Activated CD8-positive, alpha-beta T cell treated with anti-CD3 and anti-CD28 coated beads for 36 hours (primary cell): ENCODE results near the gene UGT1A8. TPM values are rescaled to one million over a fixed set of nuclear protein-coding genes. Genes with fewer than 3 reads are reported as not detected.
"Not testable (repeated sequence)": the region's sequence is repeated elsewhere in the genome, so short reads cannot be mapped to it uniquely, and the experiment has no call there.

Experiments used
- ATAC-seq: fragments of 200-7000 bp; cut with Tn5 transposase; one replicate; pipeline ENCODE4 v1.10.0; 2021; ENCODE audit warnings: mild to moderate bottlenecking, moderate library complexity
- CTCF ChIA-PET: fragments of 350-600 bp; sonication (Branson Sonifier 250); formaldehyde crosslinking; loops from one replicate; lab custom pipeline; 2021; ENCODE audit warnings: antibody characterized with exemption; lab: Charles Lee
- POLR2A ChIA-PET: fragments of 350-600 bp; sonication (Branson Sonifier 250); formaldehyde crosslinking; loops from one replicate; lab custom pipeline; 2021; ENCODE audit warnings: antibody characterized with exemption; lab: Charles Lee
- DNase-seq: peaks from one replicate; pipeline ENCODE4 v3.0.0-alpha.2; 2020
- H3K27ac Mint-ChIP-seq: one replicate; pipeline ENCODE4 v1.8.0; 2021; ENCODE audit warnings: mild to moderate bottlenecking, mixed read lengths
- H3K27me3 Mint-ChIP-seq: one replicate; pipeline ENCODE4 v1.8.0; 2021; ENCODE audit warnings: mixed read lengths
- H3K36me3 Mint-ChIP-seq: one replicate; pipeline ENCODE4 v1.8.0; 2021; ENCODE audit warnings: low read depth, mixed read lengths
- H3K4me1 Mint-ChIP-seq: one replicate; pipeline ENCODE4 v1.8.0; 2021; ENCODE audit warnings: low read depth, mixed read lengths
- H3K4me3 Mint-ChIP-seq: one replicate; pipeline ENCODE4 v1.8.0; 2021; ENCODE audit warnings: mild to moderate bottlenecking, moderate library complexity, mixed read lengths
- H3K9me3 Mint-ChIP-seq: one replicate; pipeline ENCODE4 v1.8.0; 2021; ENCODE audit warnings: mixed read lengths
- intact Hi-C: fragments of 100-400 bp; cut with micrococcal nuclease; formaldehyde crosslinking; loops from one replicate; pipeline ENCODE4 v1.10.0; 2022
- total RNA-seq, 2 experiments: library from RNA; stranded (reverse); gene quantifications; one replicate each; pipeline ENCODE4 v1.2.3, GENCODE V29; 2021
- TF ChIP-seq, protein P1 (sequence below): fragments of 200-600 bp; IDR thresholded peaks from one replicate; pipeline ENCODE4 v1.8.0; 2022; ENCODE audit warnings: antibody characterized with exemption, mild to moderate bottlenecking

UGT1A8 gene
- total RNA-seq, 2 experiments from 2014 or later: not detected

DNA sequence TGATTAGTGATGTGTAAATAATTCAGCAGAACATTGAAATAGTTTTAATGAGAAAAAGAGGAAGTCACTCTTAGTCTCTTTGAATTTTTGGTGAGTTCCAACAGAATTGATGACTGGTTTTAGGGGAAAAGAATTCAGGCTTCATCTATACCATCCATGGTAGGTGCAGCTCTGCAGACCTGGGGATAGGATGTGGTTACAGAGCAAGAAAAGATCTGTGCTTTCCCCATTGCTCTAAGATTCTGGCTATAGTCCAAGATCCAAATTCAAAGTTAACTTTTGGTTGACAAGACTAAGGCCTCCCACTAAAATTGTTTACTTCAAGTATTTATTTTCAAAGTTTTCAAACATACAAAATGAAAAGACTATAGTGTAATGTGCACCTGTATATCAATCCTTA, 22.4 kb downstream of the UGT1A8 start:
- ChIA-PET CTCF (no interaction called here), POLR2A (no interaction called here)
- Mint-ChIP-seq H3K27me3 (peaks cover 8% of the 10 kb centered on the region), H3K36me3 (no peaks in the 10 kb centered on the region), H3K27ac (no peak overlapping the region), H3K4me3 (no peak overlapping the region), H3K9me3 (no peaks in the 10 kb centered on the region), H3K4me1 (peaks cover 7% of the 10 kb centered on the region)
- DNase-seq: no peak
- intact Hi-C loops: no loop called here
- ATAC-seq: no peak
- TF ChIP-seq, protein P1, sequence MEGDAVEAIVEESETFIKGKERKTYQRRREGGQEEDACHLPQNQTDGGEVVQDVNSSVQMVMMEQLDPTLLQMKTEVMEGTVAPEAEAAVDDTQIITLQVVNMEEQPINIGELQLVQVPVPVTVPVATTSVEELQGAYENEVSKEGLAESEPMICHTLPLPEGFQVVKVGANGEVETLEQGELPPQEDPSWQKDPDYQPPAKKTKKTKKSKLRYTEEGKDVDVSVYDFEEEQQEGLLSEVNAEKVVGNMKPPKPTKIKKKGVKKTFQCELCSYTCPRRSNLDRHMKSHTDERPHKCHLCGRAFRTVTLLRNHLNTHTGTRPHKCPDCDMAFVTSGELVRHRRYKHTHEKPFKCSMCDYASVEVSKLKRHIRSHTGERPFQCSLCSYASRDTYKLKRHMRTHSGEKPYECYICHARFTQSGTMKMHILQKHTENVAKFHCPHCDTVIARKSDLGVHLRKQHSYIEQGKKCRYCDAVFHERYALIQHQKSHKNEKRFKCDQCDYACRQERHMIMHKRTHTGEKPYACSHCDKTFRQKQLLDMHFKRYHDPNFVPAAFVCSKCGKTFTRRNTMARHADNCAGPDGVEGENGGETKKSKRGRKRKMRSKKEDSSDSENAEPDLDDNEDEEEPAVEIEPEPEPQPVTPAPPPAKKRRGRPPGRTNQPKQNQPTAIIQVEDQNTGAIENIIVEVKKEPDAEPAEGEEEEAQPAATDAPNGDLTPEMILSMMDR: no peak

DNA sequence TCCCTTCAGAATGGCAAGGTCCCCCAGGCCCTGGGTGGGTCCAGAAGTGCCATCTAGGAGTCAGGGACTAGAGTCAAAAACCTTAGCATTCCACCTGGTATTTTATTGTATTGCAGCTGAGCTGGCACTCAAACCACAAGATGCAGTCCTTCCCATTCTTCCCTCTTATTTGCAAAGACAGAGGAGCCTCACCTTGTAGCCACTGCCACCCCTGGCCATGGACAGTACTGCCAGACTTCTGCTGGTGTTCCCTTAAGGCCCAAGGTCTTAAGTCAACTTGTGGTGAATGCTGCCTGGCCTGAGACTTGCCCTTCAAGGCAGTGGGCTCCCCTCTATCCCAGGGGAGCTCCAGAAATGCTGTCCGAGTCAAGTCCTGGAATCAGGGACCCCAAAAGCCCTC, 25.7 kb downstream of the UGT1A8 start:
- ATAC-seq (no peak), DNase-seq (no peak)
- Mint-ChIP-seq H3K4me3 (no peak overlapping the region), H3K9me3 (peaks cover 7% of the 10 kb centered on the region), H3K36me3 (no peaks in the 10 kb centered on the region), H3K27ac (no peak overlapping the region), H3K27me3 (peaks cover 6% of the 10 kb centered on the region), H3K4me1 (peaks cover 7% of the 10 kb centered on the region)
- TF ChIP-seq, protein P1: no peak
- intact Hi-C loops: no loop called here
- ChIA-PET CTCF (no interaction called here), POLR2A (interaction anchor here (0.6 kb wide), 1 partner anchor 19 kb away, joined by 3 read pairs; no protein-coding TSS in a partner anchor)

DNA sequence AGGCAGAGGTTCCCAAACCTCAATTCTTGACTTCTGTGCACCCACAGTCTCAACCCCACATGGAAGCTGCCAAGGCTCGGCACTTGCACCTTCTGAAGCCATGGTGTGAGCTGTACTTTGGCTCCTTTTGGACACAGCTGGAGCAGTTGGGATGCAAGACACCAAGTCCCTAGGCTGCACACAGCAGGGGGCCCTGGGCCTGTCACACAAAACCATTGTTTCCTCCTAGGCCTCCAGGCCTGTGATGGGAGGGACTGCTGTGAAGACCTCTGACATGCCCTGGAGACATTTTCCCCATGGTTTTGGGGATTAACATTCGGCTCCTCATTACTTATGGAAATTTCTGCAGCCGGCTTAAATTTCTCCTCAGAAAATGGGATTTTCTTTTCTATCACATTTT, 28.6 kb downstream of the UGT1A8 start:
- DNase-seq, POLR2A ChIA-PET, H3K4me3 Mint-ChIP-seq, H3K9me3 Mint-ChIP-seq, intact Hi-C loops, H3K27ac Mint-ChIP-seq, ATAC-seq, CTCF ChIA-PET, H3K4me1 Mint-ChIP-seq, H3K27me3 Mint-ChIP-seq, H3K36me3 Mint-ChIP-seq: not testable (repeated sequence)

DNA sequence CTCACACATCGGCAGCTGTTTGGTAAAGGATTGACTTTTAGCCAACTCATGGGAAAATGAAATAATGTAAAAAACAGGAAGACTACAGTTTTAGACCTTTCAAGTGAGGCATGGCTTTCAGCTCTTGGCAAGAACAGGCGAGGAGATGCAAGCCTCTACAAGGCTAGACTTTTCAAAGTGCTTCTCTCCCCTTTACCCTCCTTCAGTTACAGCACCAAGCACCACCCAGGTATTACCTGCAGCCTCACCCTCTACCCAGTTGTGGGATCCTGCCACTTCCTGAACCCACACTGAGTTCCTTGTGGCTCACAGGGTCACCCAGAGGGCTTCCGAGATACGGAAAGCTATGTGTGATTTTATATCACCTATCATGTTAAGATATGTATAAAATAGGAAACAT, 33.5 kb downstream of the UGT1A8 start:
- Mint-ChIP-seq H3K4me3 (no peak overlapping the region), H3K4me1 (no peaks in the 10 kb centered on the region), H3K9me3 (peaks cover 7% of the 10 kb centered on the region), H3K27me3 (peaks cover 14% of the 10 kb centered on the region), H3K27ac (no peak overlapping the region), H3K36me3 (no peaks in the 10 kb centered on the region)
- intact Hi-C loops: no loop called here
- TF ChIP-seq, protein P1: no peak
- ATAC-seq: no peak
- no peak for DNase-seq
- POLR2A ChIA-PET: no interaction called here
- CTCF ChIA-PET: no interaction called here

DNA sequence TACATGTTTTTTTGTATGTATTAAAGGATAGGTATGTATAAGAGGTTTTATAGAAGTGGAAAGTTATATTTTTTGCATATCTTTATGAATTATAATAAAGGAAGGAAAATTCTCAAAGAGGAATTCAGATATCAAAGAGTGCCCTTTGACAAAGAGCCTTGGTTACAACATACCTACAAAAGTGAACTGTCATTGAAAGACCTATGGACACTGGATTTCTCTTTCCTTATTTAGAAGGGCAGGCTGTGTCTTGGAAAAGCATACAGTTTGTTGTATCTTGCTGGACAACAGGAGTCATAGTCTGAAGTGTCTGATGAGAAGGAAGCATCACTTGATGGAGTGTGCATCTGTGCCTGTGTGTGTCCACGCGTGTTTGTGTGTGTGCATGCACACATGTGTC, 34.0 kb downstream of the UGT1A8 start:
- DNase-seq: no peak
- Mint-ChIP-seq H3K4me3 (no peak overlapping the region), H3K4me1 (no peaks in the 10 kb centered on the region), H3K27me3 (peaks cover 14% of the 10 kb centered on the region), H3K36me3 (no peaks in the 10 kb centered on the region), H3K9me3 (peaks cover 5% of the 10 kb centered on the region), H3K27ac (no peak overlapping the region)
- intact Hi-C loops: no loop called here
- TF ChIP-seq, protein P1: no peak
- POLR2A ChIA-PET: no interaction called here
- no peak for ATAC-seq
- CTCF ChIA-PET: no interaction called here

DNA sequence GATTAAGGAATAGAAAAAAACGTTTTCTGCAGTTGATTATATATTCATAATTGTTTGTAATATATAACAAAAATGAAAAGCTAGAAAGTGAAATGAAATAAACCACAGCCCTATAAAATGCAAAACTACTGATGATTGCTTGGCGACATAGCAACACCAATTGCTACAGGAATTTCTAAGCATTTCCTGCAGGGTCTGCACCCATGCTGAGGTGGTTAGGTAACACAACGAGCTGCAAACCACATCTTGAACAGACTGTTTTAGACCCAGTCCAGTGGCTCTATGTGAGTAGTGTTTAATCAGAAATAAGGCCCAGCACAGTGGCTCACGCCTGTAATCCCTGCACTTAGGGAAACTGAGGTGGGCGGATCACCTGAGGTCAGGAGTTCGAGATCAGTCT, 37.1 kb downstream of the UGT1A8 start:
- CTCF ChIA-PET: no interaction called here
- intact Hi-C loops: no loop called here
- H3K27me3 Mint-ChIP-seq: peaks cover 10% of the 10 kb centered on the region

More for the DNA sequence above, 37.1 kb downstream of the UGT1A8 start:
- TF ChIP-seq, protein P1: no peak
- Mint-ChIP-seq H3K4me1 (no peaks in the 10 kb centered on the region), H3K27ac (no peak overlapping the region), H3K9me3 (no peaks in the 10 kb centered on the region), H3K4me3 (no peak overlapping the region), H3K36me3 (no peaks in the 10 kb centered on the region)
- ATAC-seq (no peak), DNase-seq (no peak)
- POLR2A ChIA-PET: no interaction called here
